GM23338 (cell line): Measurements from ENCODE around the gene RAB34. TPM values are rescaled to one million over a fixed set of nuclear protein-coding genes. Genes with fewer than 3 reads are reported as not detected.

Source experiments
- ATAC-seq: fragments of 200-7000 bp; cut with Tn5 transposase; 3 replicates; pipeline ENCODE4 v1.9.1; 2020
- DNase-seq: peaks from one replicate; pipeline ENCODE4 v3.0.0-alpha.2; 2015; ENCODE audit warnings: low spot score
- H2AFZ ChIP-seq: fragments of 200-600 bp; sonication (generic); 2 replicates; pipeline ENCODE4 v1.8.0; 2016; ENCODE audit warnings: antibody characterized with exemption, mild to moderate bottlenecking, moderate library complexity
- H3F3A ChIP-seq: fragments of 200-600 bp; sonication (generic); replicated peaks from 2 replicates; pipeline ENCODE4 v1.8.0; 2017; ENCODE audit warnings: antibody characterized with exemption, mixed run types, low read depth
- H3K27ac ChIP-seq: fragments of 200-600 bp; sonication (generic); 2 replicates; pipeline ENCODE4 v1.6.1; 2016; ENCODE audit warnings: low read depth
- H3K27me3 ChIP-seq: fragments of 200-600 bp; sonication (generic); 2 replicates; pipeline ENCODE4 v1.8.0; 2016; ENCODE audit warnings: mild to moderate bottlenecking, mixed run types, moderate library complexity; ENCODE audit not compliant: insufficient read depth
- H3K36me3 ChIP-seq: fragments of 200-600 bp; sonication (generic); 2 replicates; pipeline ENCODE4 v1.8.0; 2016; ENCODE audit warnings: mild to moderate bottlenecking; ENCODE audit not compliant: insufficient read depth
- H3K4me1 ChIP-seq: fragments of 200-600 bp; sonication (generic); 2 replicates; pipeline ENCODE4 v1.8.0; 2016; ENCODE audit warnings: mild to moderate bottlenecking, moderate library complexity; ENCODE audit not compliant: insufficient read depth
- H3K4me2 ChIP-seq: fragments of 200-600 bp; sonication (generic); 2 replicates; pipeline ENCODE4 v1.7.1; 2017; ENCODE audit warnings: mixed run types
- H3K4me3 ChIP-seq: fragments of 200-600 bp; sonication (generic); 2 replicates; pipeline ENCODE4 v1.6.1; 2016; ENCODE audit warnings: mixed run types
- H3K79me2 ChIP-seq: fragments of 200-600 bp; sonication (generic); replicated peaks from 2 replicates; pipeline ENCODE4 v1.8.0; 2017; ENCODE audit warnings: mild to moderate bottlenecking; ENCODE audit not compliant: insufficient read depth
- H3K9me2 ChIP-seq: fragments of 200-600 bp; sonication (generic); 2 replicates; pipeline ENCODE4 v1.8.0; 2017; ENCODE audit not compliant: insufficient read depth
- H4K20me1 ChIP-seq: fragments of 200-600 bp; sonication (generic); replicated peaks from 2 replicates; pipeline ENCODE4 v1.8.0; 2017; ENCODE audit warnings: mild to moderate bottlenecking; ENCODE audit not compliant: insufficient read depth
- H3K27ac Mint-ChIP-seq: 2 replicates; pipeline ENCODE4 v1.8.0; 2020; ENCODE audit warnings: inconsistent platforms, mild to moderate bottlenecking, moderate library complexity, mixed read lengths
- H3K27me3 Mint-ChIP-seq: 3 replicates; pipeline ENCODE4 v1.8.0; 2022; ENCODE audit warnings: low read depth, mild to moderate bottlenecking, moderate library complexity, mixed read lengths, inconsistent platforms; ENCODE audit not compliant: insufficient read depth, poor library complexity
- H3K36me3 Mint-ChIP-seq: 3 replicates; pipeline ENCODE4 v1.8.0; 2021; ENCODE audit warnings: low read depth, mild to moderate bottlenecking, inconsistent platforms, moderate library complexity, mixed read lengths
- H3K4me1 Mint-ChIP-seq: 3 replicates; pipeline ENCODE4 v1.8.0; 2020; ENCODE audit warnings: mild to moderate bottlenecking, inconsistent platforms, mixed read lengths
- H3K4me3 Mint-ChIP-seq: 3 replicates; pipeline ENCODE4 v1.8.0; 2021; ENCODE audit warnings: moderate library complexity, mild to moderate bottlenecking, inconsistent platforms, mixed read lengths
- H3K9me3 Mint-ChIP-seq: 3 replicates; pipeline ENCODE4 v1.8.0; 2020; ENCODE audit warnings: moderate library complexity, mild to moderate bottlenecking, inconsistent platforms, mixed read lengths
- ETS1 ChIP-seq: IDR thresholded peaks from 2 replicates; pipeline ENCODE4 v1.6.1; 2016; ENCODE audit warnings: antibody characterized with exemption
- EZH2 ChIP-seq: fragments of 200-600 bp; sonication (generic); IDR thresholded peaks from one replicate; pipeline ENCODE4 v1.8.0; 2017; ENCODE audit warnings: antibody characterized with exemption, mild to moderate bottlenecking, low read depth; ENCODE audit not compliant: unreplicated experiment
- EZH2phosphoT487 ChIP-seq: fragments of 200-600 bp; sonication (generic); IDR thresholded peaks from one replicate; pipeline ENCODE4 v1.8.1; 2018; ENCODE audit warnings: antibody characterized with exemption; ENCODE audit not compliant: unreplicated experiment
- JUNB ChIP-seq: IDR thresholded peaks from one replicate; pipeline ENCODE4 v1.6.1; 2016; ENCODE audit warnings: antibody characterized with exemption; ENCODE audit not compliant: unreplicated experiment
- NANOG ChIP-seq: IDR thresholded peaks from 2 replicates; pipeline ENCODE4 v1.6.1; 2016; ENCODE audit warnings: antibody characterized with exemption, borderline replicate concordance
- STAT1 ChIP-seq: IDR thresholded peaks from one replicate; pipeline ENCODE4 v1.6.1; 2016; ENCODE audit warnings: antibody characterized with exemption; ENCODE audit not compliant: unreplicated experiment
- ZNF462 ChIP-seq: fragments of 250-450 bp; sonication (Bioruptor Pico); IDR thresholded peaks from 2 replicates; pipeline ENCODE4 v1.5.0; 2020; ENCODE audit warnings: mild to moderate bottlenecking, moderate library complexity
- polyA plus RNA-seq: library from polyadenylated mRNA; unstranded; fragments of >200 nt; fragmentation: Nextera tagmentation; extraction: Ambion mirVana; gene quantifications from 2 replicates; pipeline ENCODE4 v1.2.1, GENCODE V29; 2016
- total RNA-seq: library from RNA; depleted of rRNA; stranded (reverse); fragments of >200 nt; shearing (Covaris generic); gene quantifications from 2 replicates; pipeline ENCODE4 v1.2.3, GENCODE V29; 2014

RAB34 gene
- total and polyA plus RNA-seq, 2 experiments from 2014 or later, result 184 to 394 TPM

GRCh38 chr17:28760601-28761562 lies 43.2 kb upstream of the RAB34 start:
- 0 out of 2 replicates have a peak, but pooled peaks cover 5% of the 10 kb centered on the region for H3K36me3 ChIP-seq
- H2AFZ ChIP-seq, result no peak overlapping the region
- Mint-ChIP-seq H3K36me3 (peaks cover 69% of the 10 kb centered on the region), H3K27me3 (peaks cover 29% of the 10 kb centered on the region), H3K4me1 (peaks cover 64% of the 10 kb centered on the region), H3K27ac (peak overlapping the region; percentile 91), H3K9me3 (no peaks in the 10 kb centered on the region; the same call in 2 of the 3 replicates), H3K4me3 (peak overlapping the region; percentile 51)
- peaks cover 5% of the 10 kb centered on the region; the same call in 1 of the 2 replicates for H4K20me1 ChIP-seq
- H3K79me2 ChIP-seq, result peaks cover 24% of the 10 kb centered on the region
- H3K4me3 ChIP-seq, result peak overlapping the region; percentile 31
- DNase-seq, result peak; percentile 89
- no peaks in the 10 kb centered on the region for H3K9me2 ChIP-seq
- no peaks in the 10 kb centered on the region for H3K27me3 ChIP-seq
- H3K4me2 ChIP-seq, result peak overlapping the region; percentile 50
- H3F3A ChIP-seq, result peaks cover 55% of the 10 kb centered on the region
- H3K4me1 ChIP-seq, result peaks cover 52% of the 10 kb centered on the region
- TF ChIP-seq EZH2 (no peak), JUNB (no peak), NANOG (peak; percentile 98), ETS1 (peak; percentile 93), STAT1 (no peak), EZH2phosphoT487 (no peak), ZNF462 (CRISPR knock-in tag) (no peak; the same call in 1 of the 2 replicates)
- peak; percentile 78 for ATAC-seq
- peak overlapping the region; percentile 98 for H3K27ac ChIP-seq
